NT2/D1 (cell line): Measurements from ENCODE around the gene C10orf90.

ENCODE experiments used
- DNase-seq: peaks from one replicate; pipeline ENCODE4 v3.0.0-alpha.2; 2011; ENCODE audit warnings: low read depth, low spot score
- H3K27me3 ChIP-seq: 2 replicates; pipeline ENCODE4 v1.6.0; 2011; ENCODE audit warnings: mild to moderate bottlenecking; ENCODE audit not compliant: insufficient read length, insufficient read depth
- H3K36me3 ChIP-seq: 2 replicates; pipeline ENCODE4 v1.6.1; 2011; ENCODE audit warnings: mild to moderate bottlenecking, low read length, mixed read lengths; ENCODE audit not compliant: insufficient read depth, insufficient read length
- H3K4me1 ChIP-seq: 2 replicates; pipeline ENCODE4 v1.5.1; 2011; ENCODE audit not compliant: insufficient read depth, insufficient read length
- H3K4me3 ChIP-seq: 2 replicates; pipeline ENCODE4 v1.5.1; 2011; ENCODE audit warnings: low read depth; ENCODE audit not compliant: insufficient read length
- H3K9ac ChIP-seq: 2 replicates; pipeline ENCODE4 v1.6.0; 2011; ENCODE audit warnings: low read depth; ENCODE audit not compliant: insufficient read length
- H3K9me3 ChIP-seq: 2 replicates; pipeline ENCODE4 v1.5.1; 2011; ENCODE audit warnings: mild to moderate bottlenecking, low read length; ENCODE audit not compliant: insufficient read depth
- SUZ12 ChIP-seq: IDR thresholded peaks from 2 replicates; pipeline ENCODE4 v1.6.1; 2011; ENCODE audit not compliant: insufficient read length, insufficient read depth; ENCODE audit errors: extremely low read depth
- YY1 ChIP-seq: IDR thresholded peaks from 2 replicates; pipeline ENCODE4 v1.6.1; 2011; ENCODE audit not compliant: insufficient read length, insufficient read depth
- ZNF274 ChIP-seq: IDR thresholded peaks from 2 replicates; pipeline ENCODE4 v1.6.1; 2011; ENCODE audit warnings: mild to moderate bottlenecking, low read depth, low read length

Gene C10orf90

GRCh38 chr10:126702181-126702580 is 31.7 kb upstream of the C10orf90 start:
- Histone ChIP-seq H3K4me3 (no peak overlapping the region), H3K9me3 (no peaks in the 10 kb centered on the region), H3K4me1 (no peaks in the 10 kb centered on the region), H3K9ac (no peak overlapping the region), H3K27me3 (no peaks in the 10 kb centered on the region), H3K36me3 (no peaks in the 10 kb centered on the region)
- TF ChIP-seq YY1 (no peak), SUZ12 (no peak), ZNF274 (no peak)
- DNase-seq: no peak

DNA sequence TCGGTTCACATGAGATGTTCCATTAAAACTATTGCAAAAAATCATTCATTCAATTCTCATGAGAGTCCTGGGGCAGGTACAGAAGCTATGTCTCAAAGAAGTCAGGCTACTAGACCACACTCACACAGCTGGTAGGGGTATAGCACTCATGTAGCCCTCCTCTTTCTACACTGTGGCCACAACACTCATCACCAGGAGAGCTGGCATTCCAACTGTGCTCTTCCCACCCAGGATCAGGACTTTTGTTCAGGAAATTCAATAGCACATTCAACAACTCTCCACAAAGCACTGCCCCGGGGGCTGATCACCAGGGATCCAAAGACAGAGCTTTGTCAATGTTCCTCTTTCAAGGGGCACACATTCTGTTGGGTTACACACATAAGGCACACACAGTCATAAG is 31.0 kb upstream of the C10orf90 start:
- TF ChIP-seq SUZ12 (no peak), YY1 (no peak), ZNF274 (no peak)
- DNase-seq: no peak
- no peaks in the 10 kb centered on the region for H3K9me3 ChIP-seq
- H3K27me3 ChIP-seq: no peaks in the 10 kb centered on the region
- H3K4me3 ChIP-seq: no peak overlapping the region
- no peak overlapping the region for H3K9ac ChIP-seq
- H3K4me1 ChIP-seq: no peaks in the 10 kb centered on the region
- no peaks in the 10 kb centered on the region for H3K36me3 ChIP-seq

DNA sequence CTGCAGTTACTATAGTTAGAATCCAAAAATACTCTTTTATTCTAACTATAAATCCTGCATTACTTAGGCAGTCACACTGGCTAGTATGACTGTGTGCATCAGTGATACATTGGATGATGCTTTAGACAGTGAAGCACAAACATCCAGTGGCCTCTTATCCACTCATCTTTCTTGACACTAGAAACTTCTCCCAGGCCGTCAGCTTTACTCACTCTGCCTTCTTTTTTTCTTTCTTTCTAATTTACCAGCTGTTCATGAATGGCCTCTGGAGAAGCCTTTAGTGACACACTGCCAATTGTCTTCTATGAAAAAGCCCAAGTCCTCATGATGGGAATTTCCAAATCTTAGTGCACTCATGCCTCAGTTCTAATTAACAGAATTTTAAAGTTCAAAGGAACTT is 26.2 kb upstream of the C10orf90 start:
- Histone ChIP-seq H3K27me3 (no peaks in the 10 kb centered on the region), H3K9me3 (no peaks in the 10 kb centered on the region), H3K9ac (no peak overlapping the region), H3K4me1 (no peaks in the 10 kb centered on the region), H3K4me3 (no peak overlapping the region), H3K36me3 (no peaks in the 10 kb centered on the region)
- TF ChIP-seq SUZ12 (no peak), ZNF274 (no peak), YY1 (no peak)
- DNase-seq: no peak

GRCh38 chr10:126691456-126691855 is 21.0 kb upstream of the C10orf90 start:
- Histone ChIP-seq H3K9ac (no peak overlapping the region), H3K4me3 (no peak overlapping the region), H3K9me3 (no peaks in the 10 kb centered on the region; the same call in 1 of the 2 replicates), H3K4me1 (peaks cover 2% of the 10 kb centered on the region), H3K36me3 (no peaks in the 10 kb centered on the region), H3K27me3 (no peaks in the 10 kb centered on the region)
- TF ChIP-seq SUZ12 (no peak), ZNF274 (no peak), YY1 (no peak)
- no peak for DNase-seq

DNA sequence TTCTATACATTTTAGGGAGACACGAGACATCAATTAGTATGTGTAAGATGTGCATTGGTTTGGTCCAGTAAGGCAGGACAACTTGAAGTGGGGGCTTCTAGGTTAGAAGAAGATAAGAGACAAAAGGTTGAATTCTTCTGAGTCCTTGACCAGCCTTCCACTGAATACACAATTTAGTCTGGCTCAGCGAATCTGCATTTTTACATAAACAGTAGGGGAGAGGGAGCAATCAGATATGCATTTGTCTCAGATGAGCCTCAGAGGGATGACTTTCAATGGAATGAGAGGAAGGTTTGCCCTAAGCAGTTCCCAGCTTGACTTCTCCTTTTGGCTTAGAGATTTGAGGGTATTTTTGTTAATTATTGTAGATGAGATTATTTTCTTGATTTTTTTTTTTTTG is 20.0 kb upstream of the C10orf90 start:
- Histone ChIP-seq H3K36me3 (no peaks in the 10 kb centered on the region), H3K9ac (no peak overlapping the region), H3K9me3 (no peaks in the 10 kb centered on the region; the same call in 1 of the 2 replicates), H3K4me1 (peaks cover 2% of the 10 kb centered on the region), H3K27me3 (no peaks in the 10 kb centered on the region), H3K4me3 (no peak overlapping the region)
- peak; percentile 32 for DNase-seq
- TF ChIP-seq ZNF274 (no peak), YY1 (no peak), SUZ12 (no peak)

DNA sequence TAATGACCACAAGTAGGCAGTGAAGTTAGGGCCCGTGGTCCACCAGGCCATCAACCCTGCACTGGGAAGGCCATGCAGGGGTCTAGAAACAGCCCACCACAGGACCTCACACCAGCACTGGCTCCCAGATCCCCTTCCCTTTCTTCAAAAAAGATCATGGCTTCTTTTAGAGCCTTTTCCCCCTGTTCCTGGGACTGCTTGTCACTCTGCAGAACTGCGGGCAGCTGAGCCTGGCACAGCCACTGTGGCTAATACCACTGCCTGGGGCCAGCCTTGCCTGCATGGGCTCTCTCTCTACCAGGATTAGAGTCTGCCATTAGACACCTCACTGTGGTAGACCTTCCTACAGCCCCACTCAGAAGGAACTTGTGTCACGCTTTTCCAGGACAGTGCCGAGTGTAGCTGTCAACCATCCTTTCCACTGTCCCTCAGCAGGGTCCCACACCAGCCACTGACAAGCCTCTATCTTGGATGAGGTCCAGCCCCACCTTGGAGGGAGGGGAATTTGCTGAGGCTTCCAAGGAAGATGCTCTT is 19.0 kb upstream of the C10orf90 start:
- H3K4me3 ChIP-seq: no peak overlapping the region
- TF ChIP-seq ZNF274 (no peak), SUZ12 (no peak), YY1 (no peak)
- H3K9me3 ChIP-seq: no peaks in the 10 kb centered on the region; the same call in 1 of the 2 replicates
- peaks cover 2% of the 10 kb centered on the region for H3K4me1 ChIP-seq
- no peak for DNase-seq
- no peaks in the 10 kb centered on the region for H3K36me3 ChIP-seq
- no peak overlapping the region for H3K9ac ChIP-seq
- H3K27me3 ChIP-seq: no peaks in the 10 kb centered on the region

GRCh38 chr10:126687121-126687606 is 16.7 kb upstream of the C10orf90 start:
- peak overlapping the region; percentile 36 for H3K9ac ChIP-seq
- H3K4me3 ChIP-seq: no peak overlapping the region
- no peaks in the 10 kb centered on the region for H3K36me3 ChIP-seq
- DNase-seq: peak; percentile 20
- H3K4me1 ChIP-seq: peaks cover 2% of the 10 kb centered on the region
- no peaks in the 10 kb centered on the region; the same call in 1 of the 2 replicates for H3K9me3 ChIP-seq
- no peaks in the 10 kb centered on the region for H3K27me3 ChIP-seq
- TF ChIP-seq YY1 (no peak), ZNF274 (no peak), SUZ12 (no peak)

DNA sequence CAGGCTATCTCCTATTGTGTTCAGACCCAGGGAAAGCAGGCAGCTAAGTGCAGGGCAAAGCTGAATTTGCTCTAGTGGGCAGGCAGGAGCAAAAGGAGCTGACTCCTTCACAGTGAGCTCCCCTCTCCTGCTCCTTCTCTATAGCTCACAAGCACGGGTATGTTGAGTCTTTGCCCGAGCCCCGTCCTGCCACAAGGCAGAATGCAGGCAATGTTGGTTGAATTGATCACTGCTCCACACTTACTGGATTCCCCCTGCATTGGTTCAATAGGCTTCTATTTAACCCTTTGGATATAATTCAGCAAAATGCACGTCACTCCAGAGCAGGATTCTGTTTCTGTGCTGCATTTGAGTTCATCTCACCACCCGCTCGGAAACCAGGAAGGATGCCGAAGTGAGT is 16.2 kb upstream of the C10orf90 start:
- no peak overlapping the region for H3K9ac ChIP-seq
- H3K4me3 ChIP-seq: no peak overlapping the region
- TF ChIP-seq YY1: no peak
- no peak for TF ChIP-seq SUZ12
- TF ChIP-seq ZNF274: no peak
- no peaks in the 10 kb centered on the region for H3K27me3 ChIP-seq
- H3K36me3 ChIP-seq: no peaks in the 10 kb centered on the region
- DNase-seq: no peak
- H3K9me3 ChIP-seq: no peaks in the 10 kb centered on the region; the same call in 1 of the 2 replicates
- peaks cover 2% of the 10 kb centered on the region for H3K4me1 ChIP-seq
